GF-D8 (cell line): ENCODE measurements around the gene NHLRC4.

Source experiments
- DNase-seq: peaks from one replicate; lab custom pipeline; 2025; lab: John Stamatoyannopoulos, UW

NHLRC4 gene

GRCh38 chr16:565419-566330 is 1.1 kb upstream of the NHLRC4 start:
- peak; percentile 14 for DNase-seq

GRCh38 chr16:567373-568256 is 810 bp downstream of the NHLRC4 start:
- DNase-seq = no peak

- DNase-seq = no peak
These were observed 1.8 kb downstream of the NHLRC4 start for GRCh38 chr16:568401-569258.

- no peak for DNase-seq
These were observed 2.8 kb downstream of the NHLRC4 start, which contains the start of gene PIGQ for GRCh38 chr16:569445-570254. PIGQ (plus strand) TSS chr16:569968; CDS start chr16:574075, 4,107 bp downstream.

GRCh38 chr16:572865-573650 is 6.3 kb downstream of the NHLRC4 start:
- DNase-seq = no peak

GRCh38 chr16:574021-574760 is 7.4 kb downstream of the NHLRC4 start:
- no peak for DNase-seq

GRCh38 chr16:575354-576196 is 8.8 kb downstream of the NHLRC4 start:
- DNase-seq = no peak

- DNase-seq = no peak
These were observed 9.5 kb downstream of the NHLRC4 start for GRCh38 chr16:576197-576822.

- DNase-seq = no peak
These were observed 10.0 kb downstream of the NHLRC4 start for GRCh38 chr16:576823-577201.

- DNase-seq = no peak
These were observed 11.0 kb downstream of the NHLRC4 start for GRCh38 chr16:577796-578195.

GRCh38 chr16:578232-578869 is 11.5 kb downstream of the NHLRC4 start:
- no peak for DNase-seq

- DNase-seq = peak; percentile 51
These were observed 12.1 kb downstream of the NHLRC4 start for GRCh38 chr16:578870-579405.

GRCh38 chr16:580141-580945 is 13.5 kb downstream of the NHLRC4 start:
- DNase-seq = no peak

- no peak for DNase-seq
These were observed 14.2 kb downstream of the NHLRC4 start for GRCh38 chr16:580946-581498.

GRCh38 chr16:582218-582613 is 15.4 kb downstream of the NHLRC4 start:
- no peak for DNase-seq
